KMS-11 (cell line): ENCODE measurements around the gene PTPRN2.

Experiments
- H2AFZ ChIP-seq: fragments of 200-600 bp; sonication (generic); 2 replicates; pipeline ENCODE4 v1.6.1; 2016; ENCODE audit warnings: antibody characterized with exemption, mixed run types, low read depth
- H3K27ac ChIP-seq: fragments of 200-600 bp; sonication (generic); 2 replicates; pipeline ENCODE4 v1.6.1; 2016; ENCODE audit warnings: mild to moderate bottlenecking, mixed run types
- H3K27me3 ChIP-seq: fragments of 200-600 bp; sonication (generic); 2 replicates; pipeline ENCODE4 v1.6.1; 2017; ENCODE audit warnings: mild to moderate bottlenecking, low read depth, mixed run types, moderate library complexity; ENCODE audit not compliant: insufficient read depth
- H3K36me3 ChIP-seq: fragments of 200-600 bp; sonication (generic); 2 replicates; pipeline ENCODE4 v1.6.1; 2017; ENCODE audit warnings: mild to moderate bottlenecking, mixed run types; ENCODE audit not compliant: insufficient read depth
- H3K4me1 ChIP-seq: fragments of 200-600 bp; sonication (generic); 2 replicates; pipeline ENCODE4 v1.6.1; 2016; ENCODE audit warnings: mild to moderate bottlenecking, low read depth, mixed run types; ENCODE audit not compliant: poor library complexity, severe bottlenecking
- H3K4me2 ChIP-seq: fragments of 200-600 bp; sonication (generic); 2 replicates; pipeline ENCODE4 v1.7.0; 2016; ENCODE audit warnings: mild to moderate bottlenecking, mixed run types
- H3K4me3 ChIP-seq: fragments of 200-600 bp; sonication (generic); IDR thresholded peaks from 2 replicates; pipeline ENCODE4 v1.6.1; 2017; ENCODE audit warnings: low read depth, low read length, mixed read lengths; ENCODE audit not compliant: insufficient read depth
- H3K79me2 ChIP-seq: fragments of 200-600 bp; sonication (generic); 2 replicates; pipeline ENCODE4 v1.6.1; 2016; ENCODE audit warnings: low read depth, mixed run types; ENCODE audit not compliant: insufficient read depth
- H3K9ac ChIP-seq: fragments of 200-600 bp; sonication (generic); 2 replicates; pipeline ENCODE4 v1.6.1; 2016; ENCODE audit warnings: mild to moderate bottlenecking, mixed run types
- H4K20me1 ChIP-seq: fragments of 200-600 bp; sonication (generic); 2 replicates; pipeline ENCODE4 v1.6.1; 2016; ENCODE audit warnings: mild to moderate bottlenecking, mixed run types; ENCODE audit not compliant: insufficient read depth
- CTCF ChIP-seq: fragments of 200-600 bp; sonication (generic); conservative IDR thresholded peaks from 2 replicates; pipeline ENCODE4 v1.6.1; 2017; ENCODE audit warnings: low read depth, mild to moderate bottlenecking, antibody characterized with exemption, low read length, moderate library complexity, mixed read lengths

PTPRN2 gene

DNA sequence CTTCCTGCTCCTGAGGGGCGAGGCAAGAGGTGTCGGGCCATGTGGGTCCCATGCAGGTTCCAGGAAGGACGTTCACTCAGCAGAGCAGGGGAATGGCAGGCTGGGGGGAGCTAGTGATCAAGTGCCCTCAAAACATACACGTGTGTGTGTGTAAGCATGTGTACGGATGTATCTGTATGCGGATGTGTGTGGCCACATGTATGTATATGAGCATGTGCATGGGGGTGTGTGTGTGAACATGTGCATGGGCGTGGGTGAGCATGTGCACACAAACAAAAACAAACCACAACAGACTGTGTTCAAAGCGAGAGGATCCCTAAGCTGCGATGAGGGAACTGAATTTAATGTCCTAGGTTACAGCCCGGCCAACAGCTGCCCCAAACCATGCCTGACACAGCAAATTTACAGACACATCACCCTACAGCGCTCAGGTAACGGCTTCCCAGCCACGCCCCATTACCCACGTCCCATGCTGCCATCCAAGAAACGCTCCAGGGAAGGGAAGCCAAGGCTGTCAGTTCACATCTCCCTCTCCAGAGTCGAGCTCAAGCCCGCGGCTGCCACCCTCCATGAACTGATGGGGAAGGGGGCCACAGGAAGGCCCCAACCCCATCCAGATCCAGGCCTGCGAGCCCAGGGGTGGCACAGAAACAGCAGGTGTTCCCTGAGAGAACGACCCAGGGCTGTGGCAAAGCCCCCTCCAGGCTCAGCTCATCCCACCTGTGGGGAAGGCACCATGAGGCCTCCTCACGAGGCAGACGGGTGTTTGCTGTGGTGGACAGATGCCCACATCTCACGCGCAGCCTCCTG is 56.6 kb downstream of the PTPRN2 start:
- Histone ChIP-seq H4K20me1 (no peaks in the 10 kb centered on the region), H3K36me3 (no peaks in the 10 kb centered on the region), H3K27ac (no peak overlapping the region), H3K4me2 (no peak overlapping the region), H3K79me2 (no peaks in the 10 kb centered on the region), H3K4me1 (no peaks in the 10 kb centered on the region), H3K9ac (no peak overlapping the region), H3K4me3 (no peak overlapping the region), H2AFZ (no peak overlapping the region), H3K27me3 (peaks cover 65% of the 10 kb centered on the region; the same call in 1 of the 2 replicates)
- TF ChIP-seq CTCF: no peak

- Histone ChIP-seq H3K36me3 (no peaks in the 10 kb centered on the region), H3K4me1 (no peaks in the 10 kb centered on the region), H2AFZ (no peak overlapping the region), H4K20me1 (no peaks in the 10 kb centered on the region), H3K4me3 (no peak overlapping the region), H3K9ac (no peak overlapping the region), H3K79me2 (no peaks in the 10 kb centered on the region), H3K4me2 (no peak overlapping the region), H3K27me3 (peaks cover 61% of the 10 kb centered on the region; the same call in 1 of the 2 replicates), H3K27ac (no peak overlapping the region)
- TF ChIP-seq CTCF: no peak
These were observed 58.2 kb downstream of the PTPRN2 start for GRCh38 chr7:158529181-158530096.

- H3K4me2 ChIP-seq: no peak overlapping the region
These were observed 59.6 kb downstream of the PTPRN2 start for GRCh38 chr7:158527915-158528502.

More at GRCh38 chr7:158527915-158528502, 59.6 kb downstream of the PTPRN2 start:
- Histone ChIP-seq H3K27me3 (peaks cover 54% of the 10 kb centered on the region; the same call in 1 of the 2 replicates), H4K20me1 (no peaks in the 10 kb centered on the region), H3K27ac (no peak overlapping the region), H3K79me2 (no peaks in the 10 kb centered on the region), H3K9ac (no peak overlapping the region), H3K36me3 (no peaks in the 10 kb centered on the region), H3K4me1 (no peaks in the 10 kb centered on the region), H3K4me3 (no peak overlapping the region), H2AFZ (no peak overlapping the region)
- TF ChIP-seq CTCF: no peak
